Large intestine (tissue), 3 donors: ENCODE data around the gene KIF25. TPM values are rescaled to one million over a fixed set of nuclear protein-coding genes. Genes with fewer than 3 reads are reported as not detected.

ENCODE experiments used
- DNase-seq, 2 donors: peaks; one replicate each; pipeline versions ENCODE4 v3.0.0 to v3.0.0-alpha.2; 2013
- H3K27ac ChIP-seq: one replicate; pipeline ENCODE4 v1.5.1; 2013; ENCODE audit warnings: low read length
- H3K27me3 ChIP-seq: 2 replicates; pipeline ENCODE4 v1.6.1; 2013; ENCODE audit warnings: low read length; ENCODE audit not compliant: control insufficient read depth, insufficient read depth
- H3K36me3 ChIP-seq: 2 replicates; pipeline ENCODE4 v1.6.1; 2013; ENCODE audit warnings: low read length; ENCODE audit not compliant: control insufficient read depth, insufficient read depth
- H3K4me1 ChIP-seq: one replicate; pipeline ENCODE4 v1.6.1; 2013; ENCODE audit warnings: low read length; ENCODE audit not compliant: control insufficient read depth, insufficient read depth
- H3K4me3 ChIP-seq: one replicate; pipeline ENCODE4 v1.5.1; 2013; ENCODE audit warnings: low read length
- H3K9me3 ChIP-seq: one replicate; pipeline ENCODE4 v1.6.1; 2013; ENCODE audit warnings: mild to moderate bottlenecking, low read depth, low read length, moderate library complexity; ENCODE audit not compliant: control insufficient read depth
- WGBS: methylation state at CpG from one replicate; pipeline ENCODE4 v1.1.5; 2013; ENCODE audit warnings: low lambda C conversion rate; ENCODE audit not compliant: insufficient coverage; 5-methylcytosine and 5-hydroxymethylcytosine counted together
- polyA plus RNA-seq: library from polyadenylated mRNA; unstranded; fragments of 120-200 nt; gene quantifications from one replicate; pipeline ENCODE4 v1.2.1, GENCODE V29; 2013

Gene KIF25
- polyA plus RNA-seq, 1 donor: 0.82 TPM

DNA sequence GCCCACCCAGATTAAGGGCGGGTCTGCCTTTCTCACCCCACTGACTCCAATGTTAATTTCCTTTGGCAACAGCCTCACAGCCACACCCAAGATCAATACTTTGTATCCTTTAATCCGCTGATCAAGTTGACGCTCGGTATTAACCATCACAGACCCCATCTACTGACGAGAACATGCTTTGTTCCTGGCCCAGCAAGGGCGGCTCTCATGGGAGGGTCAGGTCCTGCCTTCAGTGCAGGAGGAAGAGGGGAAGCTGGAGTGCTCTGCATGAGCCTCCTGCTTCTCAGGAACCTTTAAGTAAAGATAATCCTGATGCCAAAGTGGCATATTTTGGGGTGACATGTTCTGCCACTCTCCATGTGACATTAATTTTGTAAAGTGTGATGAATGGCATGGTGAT, 8.3 kb downstream of the KIF25 start:
- no peak overlapping the region for H3K27ac ChIP-seq
- no peak for DNase-seq
- no CpG with 5 or more reads among the region's 6 CpGs for WGBS
- H3K36me3 ChIP-seq: no peaks in the 10 kb centered on the region
- no peaks in the 10 kb centered on the region for H3K4me1 ChIP-seq
- H3K9me3 ChIP-seq: peaks cover 8% of the 10 kb centered on the region
- no peak overlapping the region for H3K4me3 ChIP-seq
- no peaks in the 10 kb centered on the region for H3K27me3 ChIP-seq

DNA sequence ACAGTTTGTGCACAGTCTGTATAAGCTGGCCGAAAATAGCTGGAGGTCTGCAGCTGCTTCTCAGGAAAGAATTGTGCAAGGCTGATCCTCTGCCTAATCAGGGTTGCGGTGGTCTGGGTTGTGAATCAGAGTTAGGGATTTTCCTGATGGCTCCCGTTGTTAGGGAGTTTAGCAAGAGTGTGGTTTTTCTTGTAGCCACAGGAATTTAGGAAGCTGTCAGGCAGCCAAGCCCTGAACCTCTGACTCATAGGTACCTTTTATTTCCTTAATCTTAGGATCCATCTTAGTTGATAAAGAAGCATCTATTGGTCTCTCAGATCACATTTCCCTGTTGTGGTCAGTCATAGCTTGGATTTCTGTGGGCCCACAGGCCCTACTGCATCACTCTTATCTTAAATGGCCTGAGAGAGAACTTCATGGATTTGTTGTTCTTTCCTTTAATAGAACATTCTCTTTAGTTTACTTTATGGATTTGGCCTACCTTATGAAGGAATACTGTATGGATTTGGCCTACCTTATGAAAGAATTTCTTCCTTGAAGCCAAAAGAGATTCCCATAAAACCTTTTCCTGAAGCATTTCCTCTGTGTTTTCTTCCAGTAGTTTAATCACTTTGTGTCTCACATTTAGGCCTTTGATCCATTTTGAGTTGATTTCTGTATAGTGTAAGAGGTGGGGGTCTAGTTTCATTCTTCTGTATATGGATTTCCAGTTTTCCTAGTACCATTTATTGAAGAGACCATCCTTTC, 10.3 kb downstream of the KIF25 start:
- no CpG with 5 or more reads among the region's 3 CpGs for WGBS
- Histone ChIP-seq H3K27me3 (no peaks in the 10 kb centered on the region), H3K9me3 (peaks cover 23% of the 10 kb centered on the region), H3K36me3 (no peaks in the 10 kb centered on the region), H3K27ac (no peak overlapping the region), H3K4me1 (no peaks in the 10 kb centered on the region), H3K4me3 (no peak overlapping the region)
- DNase-seq: peak in 1 of 2 donors; percentile 11

DNA sequence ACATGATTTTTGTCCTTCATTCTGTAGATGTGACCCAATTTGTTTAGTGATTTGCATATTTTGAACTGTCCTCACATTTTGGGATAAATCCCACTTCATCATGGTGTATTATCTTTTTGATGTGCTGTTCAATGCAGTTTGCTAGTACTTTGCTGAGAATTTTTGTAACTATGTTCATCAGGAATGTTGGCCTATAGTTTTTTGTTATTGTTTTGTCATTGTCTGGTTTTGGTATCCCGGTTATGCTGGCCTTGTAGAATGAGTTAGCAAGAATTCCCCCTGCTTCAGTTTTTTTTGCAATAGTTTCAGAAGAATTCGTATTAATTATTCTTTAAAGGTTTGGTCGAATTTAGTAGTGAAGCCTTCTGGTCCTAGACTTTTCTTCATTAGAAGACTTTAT, 11.9 kb downstream of the KIF25 start:
- DNase-seq: no peak
- H3K4me1 ChIP-seq: no peaks in the 10 kb centered on the region
- H3K9me3 ChIP-seq: peaks cover 25% of the 10 kb centered on the region
- WGBS: 94% methylated on average over 3 of the region's 3 CpGs
- no peaks in the 10 kb centered on the region for H3K36me3 ChIP-seq
- no peak overlapping the region for H3K27ac ChIP-seq
- no peaks in the 10 kb centered on the region for H3K27me3 ChIP-seq
- H3K4me3 ChIP-seq: no peak overlapping the region

DNA sequence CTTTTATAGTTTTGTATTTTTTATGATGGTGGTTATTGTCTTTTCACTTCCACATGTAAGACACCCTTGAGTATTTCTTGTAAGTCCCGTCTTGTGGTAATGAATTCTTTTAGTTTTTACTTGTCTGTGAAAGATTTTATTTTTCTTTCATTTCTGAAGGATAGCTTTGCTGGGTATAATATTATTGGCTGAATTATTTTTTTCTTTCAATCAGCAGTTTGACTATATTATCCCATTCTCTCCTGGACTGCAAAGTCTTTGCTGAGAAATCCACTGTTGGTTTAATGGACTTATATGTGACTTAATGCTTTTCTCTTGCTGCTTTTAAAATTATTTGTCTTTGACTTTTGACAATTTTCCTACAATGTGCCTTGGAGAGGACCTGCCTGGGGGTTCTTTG, 13.8 kb downstream of the KIF25 start:
- Histone ChIP-seq H3K9me3 (peaks cover 29% of the 10 kb centered on the region), H3K4me1 (no peaks in the 10 kb centered on the region), H3K36me3 (no peaks in the 10 kb centered on the region), H3K27me3 (no peaks in the 10 kb centered on the region), H3K27ac (no peak overlapping the region), H3K4me3 (no peak overlapping the region)
- 100% methylated on average over 1 of the region's 1 CpG for WGBS
- no peak for DNase-seq

DNA sequence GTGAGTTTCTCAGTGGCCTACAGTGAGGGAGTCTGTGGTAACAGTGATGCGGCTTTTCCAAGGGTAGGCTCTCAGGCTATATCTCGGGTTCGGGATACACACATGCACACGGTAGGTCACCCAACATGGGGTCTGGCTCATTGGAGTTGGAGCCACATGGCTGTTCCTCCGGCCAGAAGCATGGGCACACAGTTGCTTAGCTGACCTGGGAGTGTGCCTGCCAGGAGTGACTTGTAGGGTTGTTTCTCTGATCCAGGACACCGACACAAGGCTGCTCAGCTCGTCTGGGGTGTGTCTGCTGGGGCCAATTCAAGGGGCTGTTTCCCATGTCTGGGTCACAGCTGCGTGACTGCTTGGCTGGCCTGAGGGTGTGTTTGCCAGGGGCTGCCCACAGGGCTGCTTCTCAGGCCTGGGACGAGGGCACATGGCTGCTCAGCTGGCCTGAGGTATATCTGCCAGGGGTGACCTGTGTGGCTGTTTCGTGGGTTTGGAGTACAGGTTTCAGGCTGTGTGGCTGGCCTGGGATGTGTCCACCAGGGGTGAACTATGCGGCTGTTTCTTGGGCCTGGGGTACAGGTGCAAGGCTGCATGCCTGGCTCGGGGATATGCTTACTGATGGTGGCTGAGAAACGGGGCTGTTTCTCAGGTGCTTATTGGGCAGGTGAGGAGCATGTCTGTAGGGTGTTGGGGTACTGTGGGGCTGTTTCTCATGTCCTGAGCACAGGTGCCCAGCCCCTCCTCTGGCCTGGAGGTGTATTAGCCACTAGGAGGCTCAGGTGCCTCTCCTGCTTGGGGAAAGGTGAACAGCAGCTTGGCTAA, 15.2 kb downstream of the KIF25 start:
- H3K27me3 ChIP-seq: no peaks in the 10 kb centered on the region
- no peaks in the 10 kb centered on the region for H3K36me3 ChIP-seq
- no peak overlapping the region for H3K4me3 ChIP-seq
- no peaks in the 10 kb centered on the region for H3K4me1 ChIP-seq
- no peak for DNase-seq
- H3K27ac ChIP-seq: no peak overlapping the region
- H3K9me3 ChIP-seq: peaks cover 34% of the 10 kb centered on the region
- no CpG with 5 or more reads among the region's 13 CpGs for WGBS

DNA sequence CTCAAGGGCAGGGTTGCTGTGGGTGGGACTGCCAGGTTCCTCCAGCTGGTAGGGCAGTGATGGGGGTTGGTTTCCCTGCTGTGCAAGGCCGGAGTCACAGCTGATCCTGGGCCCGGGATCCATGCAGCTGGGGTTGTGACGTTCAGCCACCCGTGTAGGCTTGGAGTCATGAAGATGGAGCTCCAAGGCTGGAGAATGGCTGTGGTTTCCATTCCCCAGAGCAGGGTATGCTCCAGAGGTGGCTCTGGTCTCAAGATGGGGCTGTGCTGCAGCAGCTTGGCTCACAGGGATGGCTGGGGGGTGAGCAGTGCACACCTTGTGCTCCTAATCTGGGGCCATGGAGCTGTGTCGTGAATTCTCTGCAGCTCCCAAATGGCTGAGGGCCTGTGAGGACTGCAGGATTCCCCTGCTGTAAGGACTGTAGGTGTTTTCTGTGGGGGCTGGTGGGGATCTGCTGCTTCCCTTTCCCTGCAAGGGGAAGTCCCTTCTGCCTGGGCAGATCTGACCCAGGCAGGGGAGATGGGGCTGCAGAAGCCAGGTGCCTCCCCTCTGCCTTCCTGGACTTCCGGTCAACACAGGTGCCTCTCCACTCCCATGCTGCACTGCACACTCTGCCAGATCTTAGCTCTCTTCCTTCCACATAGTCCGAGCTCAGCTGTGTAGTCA, 15.9 kb downstream of the KIF25 start:
- WGBS: no CpG with 5 or more reads among the region's 7 CpGs
- no peak overlapping the region for H3K4me3 ChIP-seq
- DNase-seq: no peak

DNA sequence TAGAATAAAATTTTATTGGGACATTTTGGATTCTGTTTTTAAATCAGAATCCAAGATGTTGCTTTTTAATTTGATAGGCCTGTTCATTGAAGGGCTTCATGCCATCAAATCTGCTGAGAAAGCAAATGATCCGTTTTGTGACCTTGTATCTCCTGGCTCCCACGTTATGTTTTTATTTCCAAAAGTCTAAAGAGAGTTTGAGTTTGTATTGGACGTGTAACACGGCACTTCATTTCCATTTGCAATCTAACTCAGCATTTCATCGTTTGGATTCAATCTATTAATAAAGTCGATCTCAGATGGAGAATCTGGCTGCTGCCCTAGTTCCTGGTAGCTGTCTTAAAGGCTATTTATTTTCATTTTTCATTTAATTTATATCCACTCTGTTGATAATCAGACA, 17.0 kb downstream of the KIF25 start:
- Histone ChIP-seq H3K36me3 (no peaks in the 10 kb centered on the region), H3K4me1 (no peaks in the 10 kb centered on the region), H3K4me3 (no peak overlapping the region), H3K27ac (no peak overlapping the region), H3K27me3 (no peaks in the 10 kb centered on the region), H3K9me3 (peaks cover 35% of the 10 kb centered on the region)
- no peak for DNase-seq
- WGBS: 93% methylated on average over 2 of the region's 6 CpGs

More for the DNA sequence above, 15.9 kb downstream of the KIF25 start:
- Histone ChIP-seq H3K27me3 (no peaks in the 10 kb centered on the region), H3K36me3 (no peaks in the 10 kb centered on the region), H3K4me1 (no peaks in the 10 kb centered on the region), H3K9me3 (peaks cover 34% of the 10 kb centered on the region), H3K27ac (no peak overlapping the region)

DNA sequence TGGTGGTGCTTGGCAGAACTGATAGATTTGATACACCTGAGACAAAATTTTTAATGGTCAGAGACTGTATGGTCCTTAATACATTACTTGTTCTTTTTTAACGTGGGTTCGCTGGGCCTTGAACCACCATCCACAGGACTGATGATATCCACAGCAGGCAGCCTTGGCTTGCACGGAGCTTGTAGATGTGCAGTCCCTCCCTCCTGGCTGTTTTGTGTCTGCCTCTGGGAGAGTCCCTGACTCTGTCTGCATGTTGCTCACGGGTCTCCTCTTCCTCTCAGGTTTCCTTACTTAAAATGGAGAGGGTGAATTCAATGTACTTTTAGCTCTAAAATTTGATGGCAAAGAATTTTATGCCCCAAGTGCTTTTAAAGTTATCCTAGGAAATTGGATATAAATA, 17.5 kb downstream of the KIF25 start:
- Histone ChIP-seq H3K4me3 (no peak overlapping the region), H3K9me3 (peaks cover 33% of the 10 kb centered on the region), H3K4me1 (no peaks in the 10 kb centered on the region), H3K27me3 (no peaks in the 10 kb centered on the region), H3K36me3 (no peaks in the 10 kb centered on the region), H3K27ac (no peak overlapping the region)
- no peak for DNase-seq
- no CpG with 5 or more reads among the region's 4 CpGs for WGBS

DNA sequence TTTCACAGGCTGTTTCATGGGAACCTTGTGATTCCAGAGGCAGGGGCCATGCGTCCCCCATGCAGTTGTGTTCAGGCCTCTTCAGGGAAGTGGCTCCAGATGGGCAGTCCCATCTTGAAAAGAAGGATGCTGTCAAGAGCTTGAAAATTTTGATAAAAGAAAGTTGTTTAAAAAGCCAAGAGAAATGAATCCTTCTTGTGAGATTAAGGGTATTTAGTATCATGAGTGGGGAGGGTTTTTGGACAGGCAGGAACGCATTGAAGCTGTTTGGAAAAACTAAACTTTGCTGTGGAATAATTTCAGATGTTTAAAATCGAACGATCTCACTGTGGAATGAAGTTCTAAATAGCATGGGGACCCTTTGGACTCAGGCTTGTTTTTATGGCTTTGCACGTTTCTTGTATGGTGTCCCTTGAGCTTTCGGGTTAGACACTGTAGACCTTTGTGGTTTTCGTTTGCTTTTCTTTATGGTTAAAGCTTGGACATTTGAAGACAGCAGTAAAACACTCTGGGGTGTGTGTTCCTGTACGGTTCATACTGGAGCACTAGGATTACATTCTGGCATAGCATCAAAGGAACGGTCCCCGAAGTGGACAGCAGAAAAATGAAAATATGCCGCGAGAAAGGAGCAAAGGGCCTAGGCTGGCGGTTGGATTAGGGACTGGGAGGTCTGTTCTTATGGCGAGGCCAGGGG, 18.2 kb downstream of the KIF25 start:
- no peaks in the 10 kb centered on the region for H3K4me1 ChIP-seq
- H3K9me3 ChIP-seq: peaks cover 30% of the 10 kb centered on the region
- WGBS: 80% methylated on average over 1 of the region's 14 CpGs
- no peaks in the 10 kb centered on the region for H3K27me3 ChIP-seq
- no peak overlapping the region for H3K4me3 ChIP-seq
- H3K36me3 ChIP-seq: no peaks in the 10 kb centered on the region
- no peak for DNase-seq
- no peak overlapping the region for H3K27ac ChIP-seq

DNA sequence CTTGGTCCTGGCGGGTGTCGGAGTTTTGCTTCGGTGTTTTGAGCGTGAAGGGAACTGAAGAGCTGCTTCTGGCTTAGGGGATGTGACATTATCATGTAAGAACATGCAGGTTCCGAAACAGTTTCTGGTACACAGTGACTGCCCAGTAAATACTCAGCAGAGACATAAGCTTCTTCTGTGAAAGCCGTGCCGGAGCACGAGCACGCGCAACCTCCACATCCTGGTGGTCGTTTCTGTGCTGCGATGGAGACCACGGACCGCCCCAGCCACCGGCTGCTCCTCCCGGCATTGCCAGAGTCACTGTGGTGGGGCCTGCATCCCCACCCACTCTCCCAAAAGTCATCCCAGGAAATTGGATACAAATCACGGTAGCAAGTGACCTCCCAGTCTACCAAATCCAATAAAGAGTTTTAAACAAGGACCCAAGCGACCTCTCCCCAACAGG, 18.7 kb downstream of the KIF25 start:
- no peaks in the 10 kb centered on the region for H3K36me3 ChIP-seq
- no peaks in the 10 kb centered on the region for H3K4me1 ChIP-seq
- H3K27ac ChIP-seq: no peak overlapping the region
- WGBS: no CpG with 5 or more reads among the region's 18 CpGs
- no peak overlapping the region for H3K4me3 ChIP-seq
- no peaks in the 10 kb centered on the region for H3K27me3 ChIP-seq
- DNase-seq: no peak
- peaks cover 24% of the 10 kb centered on the region for H3K9me3 ChIP-seq
